Myocyte (in vitro differentiated cells): Measurements from ENCODE around the gene AATK. TPM values are rescaled to one million over a fixed set of nuclear protein-coding genes. Genes with fewer than 3 reads are reported as not detected.

Experiments
- DNase-seq: peaks from one replicate; pipeline ENCODE4 v3.0.0-alpha.2; 2012; ENCODE audit warnings: low read depth
- polyA plus RNA-seq: library from polyadenylated mRNA; unstranded; fragments of >200 nt; gene quantifications from one replicate; pipeline ENCODE4 v1.2.1, GENCODE V29; 2012; ENCODE audit warnings: missing spikeins
- total RNA-seq: library from RNA; depleted of rRNA; stranded (reverse); fragments of >200 nt; gene quantifications from 2 replicates; pipeline ENCODE4 v1.2.3, GENCODE V29; 2014

AATK gene, protein sequence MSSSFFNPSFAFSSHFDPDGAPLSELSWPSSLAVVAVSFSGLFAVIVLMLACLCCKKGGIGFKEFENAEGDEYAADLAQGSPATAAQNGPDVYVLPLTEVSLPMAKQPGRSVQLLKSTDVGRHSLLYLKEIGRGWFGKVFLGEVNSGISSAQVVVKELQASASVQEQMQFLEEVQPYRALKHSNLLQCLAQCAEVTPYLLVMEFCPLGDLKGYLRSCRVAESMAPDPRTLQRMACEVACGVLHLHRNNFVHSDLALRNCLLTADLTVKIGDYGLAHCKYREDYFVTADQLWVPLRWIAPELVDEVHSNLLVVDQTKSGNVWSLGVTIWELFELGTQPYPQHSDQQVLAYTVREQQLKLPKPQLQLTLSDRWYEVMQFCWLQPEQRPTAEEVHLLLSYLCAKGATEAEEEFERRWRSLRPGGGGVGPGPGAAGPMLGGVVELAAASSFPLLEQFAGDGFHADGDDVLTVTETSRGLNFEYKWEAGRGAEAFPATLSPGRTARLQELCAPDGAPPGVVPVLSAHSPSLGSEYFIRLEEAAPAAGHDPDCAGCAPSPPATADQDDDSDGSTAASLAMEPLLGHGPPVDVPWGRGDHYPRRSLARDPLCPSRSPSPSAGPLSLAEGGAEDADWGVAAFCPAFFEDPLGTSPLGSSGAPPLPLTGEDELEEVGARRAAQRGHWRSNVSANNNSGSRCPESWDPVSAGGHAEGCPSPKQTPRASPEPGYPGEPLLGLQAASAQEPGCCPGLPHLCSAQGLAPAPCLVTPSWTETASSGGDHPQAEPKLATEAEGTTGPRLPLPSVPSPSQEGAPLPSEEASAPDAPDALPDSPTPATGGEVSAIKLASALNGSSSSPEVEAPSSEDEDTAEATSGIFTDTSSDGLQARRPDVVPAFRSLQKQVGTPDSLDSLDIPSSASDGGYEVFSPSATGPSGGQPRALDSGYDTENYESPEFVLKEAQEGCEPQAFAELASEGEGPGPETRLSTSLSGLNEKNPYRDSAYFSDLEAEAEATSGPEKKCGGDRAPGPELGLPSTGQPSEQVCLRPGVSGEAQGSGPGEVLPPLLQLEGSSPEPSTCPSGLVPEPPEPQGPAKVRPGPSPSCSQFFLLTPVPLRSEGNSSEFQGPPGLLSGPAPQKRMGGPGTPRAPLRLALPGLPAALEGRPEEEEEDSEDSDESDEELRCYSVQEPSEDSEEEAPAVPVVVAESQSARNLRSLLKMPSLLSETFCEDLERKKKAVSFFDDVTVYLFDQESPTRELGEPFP (N-terminal part only)
- total RNA-seq = 0.94 and 0.99 TPM in 2 replicates
- 1.2 TPM for polyA plus RNA-seq

DNA sequence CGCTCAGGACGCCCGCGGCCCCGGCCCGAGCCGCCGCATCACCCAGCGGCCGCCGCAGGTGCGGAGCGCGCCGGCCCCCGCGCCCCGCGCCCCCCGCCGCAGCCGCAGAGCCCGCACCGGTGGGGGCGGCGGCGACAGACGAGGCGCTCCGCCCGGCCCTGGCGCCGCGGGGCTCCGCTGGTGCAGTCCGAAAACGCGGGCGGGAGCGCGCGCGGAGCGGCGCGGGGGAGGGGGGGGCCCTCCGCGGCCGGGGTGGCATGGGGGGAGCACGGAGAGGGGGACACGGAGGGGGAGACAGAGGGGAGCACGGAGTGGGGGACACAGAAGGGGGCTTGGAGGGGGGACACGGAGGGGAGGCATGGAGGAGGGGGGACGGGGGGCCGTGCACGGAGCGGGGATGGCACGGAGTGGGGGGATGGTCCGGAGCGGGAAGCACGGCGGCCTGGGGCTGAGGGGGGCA is at the start of gene AATK:
TSS of gene AATK (minus strand) at position 189 of the 460 bp plus-strand sequence. CDS start 229 bp downstream, outside the sequence.
- no peak for DNase-seq

- DNase-seq = no peak
Observed at GRCh38 chr17:81213978-81214377, 48.0 kb upstream of the AATK start.

GRCh38 chr17:81212365-81212764 is 46.3 kb upstream of the AATK start:
- DNase-seq = no peak

DNA sequence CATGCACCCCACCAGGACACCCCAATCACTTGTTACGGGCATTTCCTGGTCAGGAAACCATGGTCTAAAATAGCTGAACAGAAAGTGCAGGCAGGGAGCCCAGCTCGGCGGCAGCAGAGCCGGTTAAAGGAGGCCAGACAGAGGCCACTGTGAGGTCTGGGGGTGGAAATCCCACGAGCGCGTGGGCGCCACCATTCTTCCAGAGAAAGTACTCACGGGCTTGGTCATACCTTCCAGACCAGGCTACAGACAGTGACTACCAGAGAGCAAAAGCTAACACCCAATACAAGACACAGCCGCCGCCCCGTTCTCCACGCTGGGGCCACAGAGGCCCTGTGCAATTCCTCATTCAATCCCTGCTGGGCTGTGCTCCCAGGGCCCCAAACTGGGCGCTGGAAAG is 44.8 kb upstream of the AATK start:
- DNase-seq = no peak

DNA sequence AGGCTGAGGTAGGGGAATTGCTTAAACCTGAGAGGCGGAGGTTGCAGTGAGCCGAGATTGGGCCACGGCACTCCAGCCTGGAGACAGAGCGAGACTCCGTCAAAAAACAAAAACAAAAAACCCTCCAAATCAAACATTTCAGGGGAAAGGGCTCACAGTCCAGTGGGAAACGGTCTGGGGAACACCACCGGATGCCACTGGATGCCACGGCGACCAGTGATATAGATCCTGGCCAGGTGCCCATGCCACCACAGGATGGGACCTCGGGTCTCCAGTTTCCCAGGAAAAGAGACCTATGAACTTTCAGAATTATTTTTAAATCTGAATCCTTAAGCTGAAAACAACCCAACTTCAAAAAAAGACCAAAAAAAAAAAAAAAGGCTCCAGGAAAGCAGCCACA is 44.4 kb upstream of the AATK start:
- DNase-seq = no peak

- no peak for DNase-seq
Observed at GRCh38 chr17:81209141-81209540, 43.1 kb upstream of the AATK start.

DNA sequence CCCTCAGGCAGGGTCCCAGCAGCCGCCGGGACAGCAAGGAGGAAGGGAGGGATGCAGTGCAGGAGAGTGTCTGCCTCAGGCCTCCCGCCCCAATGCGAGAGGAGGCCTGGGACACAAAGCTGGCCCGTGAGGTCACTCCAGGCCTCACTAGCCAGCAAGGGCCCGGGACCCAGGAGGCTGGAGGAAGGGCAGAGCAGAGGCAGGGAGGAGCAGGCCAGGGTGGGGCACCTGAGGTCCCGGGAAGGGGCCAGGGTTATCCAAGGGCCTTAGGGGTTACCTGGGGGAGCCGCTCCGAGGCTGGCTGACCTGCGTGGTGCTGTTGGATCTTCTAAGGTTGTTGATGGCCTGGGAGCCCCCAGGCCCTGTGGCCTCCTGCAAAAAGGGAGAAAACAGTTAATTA is 42.6 kb upstream of the AATK start:
- no peak for DNase-seq

- peak; percentile 53 for DNase-seq
Observed at GRCh38 chr17:81207610-81208581, 41.9 kb upstream of the AATK start.

- no peak for DNase-seq
Observed at GRCh38 chr17:81206657-81207056, 40.6 kb upstream of the AATK start.

DNA sequence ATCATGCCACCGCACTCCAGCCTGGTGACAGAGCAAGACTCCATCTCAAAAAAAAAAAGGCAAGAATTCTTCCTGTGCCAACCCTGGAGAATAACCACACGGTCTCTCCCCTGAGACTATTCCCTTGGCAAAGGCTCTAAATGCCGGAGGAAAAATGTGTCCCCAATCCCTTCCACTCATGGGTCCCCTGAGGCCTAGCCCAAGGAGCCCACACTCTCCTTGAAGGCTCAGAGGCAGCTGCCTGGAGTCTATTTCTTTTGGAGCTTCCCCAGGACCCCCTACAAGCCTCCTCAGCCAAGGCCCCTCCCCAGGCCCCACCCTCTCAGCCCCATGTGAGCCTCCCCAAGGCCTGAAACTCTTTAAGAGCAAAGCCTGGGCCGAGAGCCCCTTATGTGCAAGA is 40.1 kb upstream of the AATK start:
- no peak for DNase-seq

GRCh38 chr17:81204578-81204977 is 38.6 kb upstream of the AATK start:
- no peak for DNase-seq

GRCh38 chr17:81203136-81203535 is 37.1 kb upstream of the AATK start:
- DNase-seq = no peak

DNA sequence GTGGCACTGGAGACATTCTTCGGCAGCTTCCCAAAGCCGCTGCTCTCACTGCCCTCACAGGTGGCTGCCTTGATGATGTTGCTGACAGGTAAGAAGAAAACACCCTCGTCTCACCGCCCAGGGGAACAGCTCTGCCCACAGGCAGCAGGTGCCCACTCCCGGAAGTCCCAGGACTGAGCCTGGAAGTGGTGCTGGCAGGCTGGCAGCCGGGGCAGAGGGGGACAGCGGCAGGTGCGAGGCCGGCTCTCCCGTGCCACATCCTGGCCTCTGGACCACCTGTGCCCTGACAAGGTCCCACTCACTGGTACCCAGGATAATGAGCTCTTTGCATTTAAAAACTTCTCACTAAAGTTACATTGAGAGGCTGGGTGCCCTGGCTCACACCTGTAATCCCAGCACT is 36.3 kb upstream of the AATK start:
- no peak for DNase-seq

- peak; percentile 78 for DNase-seq
Observed at GRCh38 chr17:81200695-81201580, 34.9 kb upstream of the AATK start.

DNA sequence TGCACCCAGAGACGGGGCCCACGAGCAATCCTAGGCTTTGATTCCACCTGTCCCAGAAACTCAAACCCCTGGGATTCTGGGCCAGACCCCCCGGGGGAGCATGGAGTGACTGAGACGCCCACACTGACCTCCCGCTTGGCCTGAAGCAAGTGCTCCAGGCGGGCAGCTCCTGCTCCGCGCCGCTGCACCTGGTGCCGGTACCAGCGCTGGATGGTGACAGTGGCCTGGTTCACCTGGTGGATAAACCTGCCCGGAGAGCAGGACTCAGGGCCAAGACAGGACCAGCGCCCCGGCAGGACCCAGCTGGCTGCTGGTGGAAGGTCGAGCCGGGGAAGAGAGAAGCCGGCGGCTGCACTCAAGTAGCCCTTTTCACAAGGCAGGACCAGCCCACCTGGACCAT is 34.2 kb upstream of the AATK start:
- no peak for DNase-seq

GRCh38 chr17:81199482-81199830 is 33.4 kb upstream of the AATK start:
- DNase-seq = no peak

- no peak for DNase-seq
Observed at GRCh38 chr17:81198826-81199481, 32.9 kb upstream of the AATK start.

GRCh38 chr17:81197831-81198490 is 31.9 kb upstream of the AATK start:
- no peak for DNase-seq
